Activated naive CD4-positive, alpha-beta T cell treated with anti-CD3 and anti-CD28 coated beads, Interleukin-2, amount 50 U/mL, for 72 hours (primary cell): ENCODE results near the gene KRT17. TPM values are rescaled to one million over a fixed set of nuclear protein-coding genes. Genes with fewer than 3 reads are reported as not detected.
"Not testable (repeated sequence)": the region's sequence is repeated elsewhere in the genome, so short reads cannot be mapped to it uniquely, and the experiment has no call there.

Experiments used
- ATAC-seq, 2 donors: fragments of 150-1000 bp; cut with Tn5 transposase; 2 replicates each; pipeline ENCODE4 v1.10.0; 2021; ENCODE audit warnings: mild to moderate bottlenecking in 2 of 2, moderate library complexity in 2 of 2
- DNase-seq, 2 donors: peaks; one replicate each; pipeline ENCODE4 v3.0.0; 2021 to 2022; ENCODE audit warnings: low spot score in 2 of 2
- H3K27ac Mint-ChIP-seq, 2 donors: one replicate each; pipeline ENCODE4 v1.8.0; 2022; ENCODE audit warnings: mild to moderate bottlenecking in 2 of 2, mixed read lengths in 2 of 2
- H3K36me3 Mint-ChIP-seq, 2 donors: one replicate each; pipeline ENCODE4 v1.8.0; 2022; ENCODE audit warnings: mixed read lengths in 2 of 2
- H3K9me3 Mint-ChIP-seq, 2 donors: one replicate each; pipeline ENCODE4 v1.8.0; 2022; ENCODE audit warnings: mixed read lengths in 2 of 2
- total RNA-seq, 2 donors: library from RNA; stranded (reverse); gene quantifications; one replicate each; pipeline ENCODE4 v1.2.3, GENCODE V29; 2022

Gene KRT17
- total RNA-seq, 2 donors from 2014 or later = 0.50 TPM; not detected in 1

- no peaks in the 10 kb centered on the region for H3K9me3 Mint-ChIP-seq
- no peaks in the 10 kb centered on the region for H3K36me3 Mint-ChIP-seq
- DNase-seq (peak in 1 of 2 donors; percentile 86), ATAC-seq (peak; percentile 86 to 94)
- no peak overlapping the region for H3K27ac Mint-ChIP-seq
These were observed 44.7 kb downstream of the KRT17 start for GRCh38 chr17:41579484-41580243.

- H3K9me3 Mint-ChIP-seq = no peaks in the 10 kb centered on the region
- ATAC-seq = no peak
- no peak for DNase-seq
- H3K36me3 Mint-ChIP-seq = no peaks in the 10 kb centered on the region
- no peak overlapping the region for H3K27ac Mint-ChIP-seq
These were observed 45.4 kb downstream of the KRT17 start for GRCh38 chr17:41578971-41579370.

DNA sequence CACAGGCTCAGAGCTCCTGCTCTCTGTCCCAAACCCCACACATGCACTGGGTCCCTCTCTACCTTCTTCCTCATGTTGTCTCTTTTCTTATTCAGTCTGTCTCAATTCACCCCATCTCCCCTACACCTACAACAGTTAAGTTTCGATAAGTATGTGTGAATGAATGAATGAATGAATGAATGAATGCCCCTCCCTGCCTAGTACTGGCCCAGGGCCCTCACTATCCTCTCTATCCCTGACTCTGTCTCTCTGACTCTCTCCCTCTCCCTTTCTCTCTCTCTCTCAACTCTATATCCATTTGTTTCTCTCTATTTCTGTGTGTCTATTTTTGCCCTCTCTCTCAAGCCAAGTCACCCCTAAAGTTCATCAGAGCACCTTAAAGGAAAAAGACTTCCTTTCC is 45.8 kb downstream of the KRT17 start:
- DNase-seq (no peak), ATAC-seq (no peak)
- H3K36me3 Mint-ChIP-seq = no peaks in the 10 kb centered on the region
- H3K9me3 Mint-ChIP-seq = no peaks in the 10 kb centered on the region
- H3K27ac Mint-ChIP-seq = no peak overlapping the region

- not testable (repeated sequence) for DNase-seq, H3K9me3 Mint-ChIP-seq, ATAC-seq, H3K36me3 Mint-ChIP-seq, H3K27ac Mint-ChIP-seq
These were observed 47.6 kb downstream of the KRT17 start for GRCh38 chr17:41576740-41577139.

GRCh38 chr17:41575336-41575735 is 49.0 kb downstream of the KRT17 start:
- Mint-ChIP-seq H3K36me3 (no peaks in the 10 kb centered on the region), H3K9me3 (no peaks in the 10 kb centered on the region), H3K27ac (no peak overlapping the region)
- DNase-seq = no peak
- no peak for ATAC-seq

- H3K9me3 Mint-ChIP-seq = peaks cover 8 to 12% of the 10 kb centered on the region in 2 donors
- H3K36me3 Mint-ChIP-seq = no peaks in the 10 kb centered on the region
- ATAC-seq = no peak
- no peak for DNase-seq
- no peak within 1 kb of the TSS for H3K27ac Mint-ChIP-seq
These were observed 52.6 kb downstream of the KRT17 start, which contains the start of gene KRT9 for GRCh38 chr17:41571561-41572434. Gene KRT9 (minus strand): TSS chr17:41572059. CDS start chr17:41571992, 67 bp downstream.

Other genes starting within 250 kb of the KRT17 start
- not detected for gene KRT34, start 242.3 kb downstream of the KRT17 start, total RNA-seq
- gene KRT31, start 227.0 kb downstream of the KRT17 start, total RNA-seq = not detected
- gene KRT37, start 200.0 kb downstream of the KRT17 start, total RNA-seq = not detected
- gene KRT38, start 183.6 kb downstream of the KRT17 start, total RNA-seq = not detected
- not detected for gene KRT32, start 157.2 kb downstream of the KRT17 start, total RNA-seq
- gene KRT35, start 143.4 kb downstream of the KRT17 start, total RNA-seq = not detected
- gene KRT36, start 134.7 kb downstream of the KRT17 start, total RNA-seq = not detected
- not detected for gene KRT13, start 119.0 kb downstream of the KRT17 start, total RNA-seq
- gene KRT15, start 105.7 kb downstream of the KRT17 start, total RNA-seq = not detected
- gene KRT19, start 96.3 kb downstream of the KRT17 start, total RNA-seq = not detected
- not detected for gene KRT9, start 52.5 kb downstream of the KRT17 start, total RNA-seq
- gene KRT14, start 37.7 kb downstream of the KRT17 start, total RNA-seq = not detected
- gene KRT16, start 11.8 kb downstream of the KRT17 start, total RNA-seq = not detected
- 1,000 to 10,000 TPM in 1 of 2 donors, 100 to 1,000 TPM in 1; 899 to 1,106 TPM for gene EIF1, start 64.3 kb upstream of the KRT17 start, total RNA-seq
- not detected for gene GAST, start 87.8 kb upstream of the KRT17 start, total RNA-seq
- not detected for gene HAP1, start 110.1 kb upstream of the KRT17 start, total RNA-seq
- under 1 TPM; 0.39 to 0.72 TPM for gene JUP, start 162.1 kb upstream of the KRT17 start, total RNA-seq
- gene P3H4, start 187.4 kb upstream of the KRT17 start, total RNA-seq = 1 to 10 TPM; 1.1 to 1.8 TPM
- gene FKBP10, start 188.4 kb upstream of the KRT17 start, total RNA-seq = under 1 TPM in 1 of 2 donors, not detected in 1; 0.47 TPM
- 10 to 100 TPM; 52.4 to 62.1 TPM for gene NT5C3B, start 211.7 kb upstream of the KRT17 start, total RNA-seq
- gene KLHL10, start 213.2 kb upstream of the KRT17 start, total RNA-seq = under 1 TPM; 0.12 to 0.14 TPM
- gene KLHL11, start 240.8 kb upstream of the KRT17 start, total RNA-seq = 10 to 100 TPM; 14.1 to 29.3 TPM